ENCODE data around the gene IPMK.

The IPMK gene

DNA sequence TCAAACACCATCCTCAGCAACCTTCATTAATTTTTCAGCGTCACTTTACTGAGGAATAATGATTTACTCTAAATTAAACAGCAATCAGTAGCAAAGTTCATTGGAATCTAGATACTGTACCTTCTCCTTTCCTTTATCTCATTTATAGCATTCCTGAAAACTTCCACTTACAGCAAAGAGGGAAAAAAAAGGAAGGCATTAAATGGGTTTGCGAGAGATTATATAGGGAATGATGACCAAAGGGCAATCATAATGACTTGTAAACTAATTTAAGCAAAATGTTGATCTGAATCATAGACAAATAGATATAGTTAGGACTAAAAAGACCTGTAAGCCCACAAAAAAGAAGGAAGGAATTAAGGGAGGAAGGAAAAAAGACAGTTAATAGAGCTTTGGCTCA lies 42.0 kb downstream of the IPMK start:
- no peak for DNase-seq
- H3K4me1 ChIP-seq: no peaks in the 10 kb centered on the region
- no peak overlapping the region for H3K27ac ChIP-seq
- H3K36me3 ChIP-seq: peaks cover 13 to 27% (median 18%) of the 10 kb centered on the region in 3 donors
- intact Hi-C loops (cut with DNase I; ENCODE audit: low total_unique reads): no loop called here
- no peak for TF ChIP-seq CTCF (IDR thresholded peaks at IDR 0.05)
- no peaks in the 10 kb centered on the region for H3K27me3 ChIP-seq
- H3K9me3 ChIP-seq: no peaks in the 10 kb centered on the region
- H3K4me3 ChIP-seq: no peak overlapping the region

DNA sequence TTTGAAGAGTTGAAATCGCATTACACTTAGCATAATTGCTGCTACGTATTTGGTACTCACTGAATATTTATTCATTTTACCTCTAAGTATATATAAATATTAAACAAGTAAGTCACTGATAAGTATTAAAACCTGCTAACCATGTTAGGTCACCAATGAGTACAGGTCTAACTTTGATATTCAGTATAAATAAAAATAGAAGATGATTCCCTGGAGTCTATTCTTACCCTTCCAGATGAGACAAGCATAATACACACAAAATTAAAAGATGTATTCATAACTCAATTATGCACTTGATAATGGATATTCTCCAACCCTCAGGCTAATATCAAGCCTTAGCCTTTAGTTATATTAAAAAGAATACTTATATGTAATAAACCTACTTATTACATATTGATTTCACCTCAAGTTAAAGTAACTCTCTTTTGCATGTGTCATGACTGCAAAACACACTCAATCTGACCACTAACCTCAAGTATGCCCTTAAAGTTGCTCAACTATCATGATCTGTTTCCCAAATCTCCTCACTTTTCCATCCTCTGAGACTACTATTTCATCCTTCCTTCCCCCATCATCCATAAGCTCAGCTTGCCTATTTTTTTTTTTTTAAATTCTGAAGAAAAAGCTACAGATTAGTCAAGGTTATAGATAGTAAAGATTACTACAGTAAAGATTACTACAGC lies 46.8 kb downstream of the IPMK start:
- Histone ChIP-seq H3K9me3 (no peaks in the 10 kb centered on the region), H3K4me3 (no peak overlapping the region), H3K36me3 (peaks cover 2 to 8% (median 4%) of the 10 kb centered on the region in 3 donors), H3K27me3 (no peaks in the 10 kb centered on the region), H3K27ac (no peak overlapping the region), H3K4me1 (no peaks in the 10 kb centered on the region)
- no peak for DNase-seq
- TF ChIP-seq CTCF (IDR thresholded peaks at IDR 0.05): no peak
- intact Hi-C loops (cut with DNase I; ENCODE audit: low total_unique reads): no loop called here

DNA sequence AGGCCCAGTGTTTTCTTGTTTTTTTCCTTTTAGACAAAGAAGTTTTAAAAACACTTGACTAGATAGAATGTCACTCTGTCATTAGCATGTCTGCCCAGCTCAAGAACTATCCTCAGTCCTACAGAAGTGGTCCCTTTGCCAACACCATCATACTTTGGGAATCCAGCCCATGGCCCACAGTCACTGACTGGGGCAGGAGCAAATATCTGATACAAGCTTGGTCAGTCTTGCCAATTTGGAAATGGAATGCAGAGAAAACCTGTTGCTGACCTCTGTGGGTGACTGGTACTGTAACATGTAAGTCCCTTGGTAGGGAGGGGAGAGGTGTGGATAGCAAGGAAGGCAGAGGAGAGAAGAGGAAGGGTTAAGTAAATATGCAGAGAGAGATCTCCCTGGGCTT lies 47.8 kb downstream of the IPMK start:
- Histone ChIP-seq H3K36me3 (peaks cover 0 to 8% (median 5%) of the 10 kb centered on the region in 3 donors), H3K27me3 (no peaks in the 10 kb centered on the region), H3K4me3 (no peak overlapping the region), H3K9me3 (no peaks in the 10 kb centered on the region), H3K4me1 (no peaks in the 10 kb centered on the region), H3K27ac (no peak overlapping the region)
- intact Hi-C loops (cut with DNase I; ENCODE audit: low total_unique reads): no loop called here
- DNase-seq: no peak
- TF ChIP-seq CTCF (IDR thresholded peaks at IDR 0.05): no peak

DNA sequence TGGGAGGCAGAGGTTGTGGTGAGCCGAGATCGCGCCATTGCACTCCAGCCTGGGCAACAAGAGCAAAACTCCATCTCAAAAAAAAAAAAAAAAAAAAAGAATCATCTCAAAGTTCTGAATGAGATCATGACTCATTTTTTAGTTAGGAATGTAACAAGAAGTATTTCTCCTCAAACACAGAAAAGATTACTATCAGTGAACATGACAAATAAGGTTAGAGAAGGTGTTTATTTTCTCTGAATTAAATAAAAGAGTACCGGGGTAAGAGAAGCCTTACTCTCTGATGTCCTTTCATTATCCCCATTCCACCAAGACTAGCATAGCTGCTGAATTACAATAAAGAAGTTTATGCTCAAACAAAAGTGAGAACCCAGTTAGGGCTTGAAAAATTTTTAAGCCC lies 50.1 kb downstream of the IPMK start:
- Histone ChIP-seq H3K9me3 (no peaks in the 10 kb centered on the region), H3K27me3 (no peaks in the 10 kb centered on the region), H3K36me3 (peaks cover 0 to 17% (median 6%) of the 10 kb centered on the region in 3 donors), H3K4me1 (no peaks in the 10 kb centered on the region), H3K4me3 (no peak overlapping the region), H3K27ac (no peak overlapping the region)
- intact Hi-C loops (cut with DNase I; ENCODE audit: low total_unique reads): no loop called here
- no peak for DNase-seq
- TF ChIP-seq CTCF (IDR thresholded peaks at IDR 0.05): no peak

GRCh38 chr10:58212622-58213021 lies 55.1 kb downstream of the IPMK start:
- Histone ChIP-seq H3K27me3 (no peaks in the 10 kb centered on the region), H3K9me3 (no peaks in the 10 kb centered on the region), H3K36me3 (peaks cover 0 to 36% (median 17%) of the 10 kb centered on the region in 3 donors), H3K27ac (no peak overlapping the region), H3K4me3 (no peak overlapping the region), H3K4me1 (no peaks in the 10 kb centered on the region)
- DNase-seq: no peak
- TF ChIP-seq CTCF (IDR thresholded peaks at IDR 0.05): no peak
- intact Hi-C loops (cut with DNase I; ENCODE audit: low total_unique reads): no loop called here

DNA sequence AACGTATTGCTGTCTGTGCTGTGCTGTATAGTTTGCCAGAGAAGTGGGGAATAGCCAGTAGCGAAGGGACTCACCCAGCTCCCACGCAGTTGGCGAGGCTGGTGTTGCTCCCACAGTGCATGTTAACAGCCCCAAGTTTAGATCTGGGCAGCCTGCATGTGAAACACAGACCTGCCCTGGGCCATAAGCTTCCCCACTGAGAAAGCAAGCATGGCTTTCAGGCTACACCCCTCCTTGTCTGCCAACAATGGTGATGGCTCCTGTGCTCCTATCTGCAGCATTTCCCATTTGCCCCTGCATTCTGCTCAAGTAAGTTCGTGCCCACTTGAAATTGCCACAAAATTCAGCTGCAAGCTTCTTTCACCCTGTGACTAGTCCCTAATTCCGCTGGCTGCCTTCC lies 57.5 kb downstream of the IPMK start:
- intact Hi-C loops (cut with DNase I; ENCODE audit: low total_unique reads): no loop called here
- Histone ChIP-seq H3K36me3 (peaks cover 0 to 33% (median 17%) of the 10 kb centered on the region in 3 donors), H3K27me3 (no peaks in the 10 kb centered on the region), H3K4me3 (no peak overlapping the region), H3K27ac (no peak overlapping the region), H3K9me3 (no peaks in the 10 kb centered on the region), H3K4me1 (no peaks in the 10 kb centered on the region)
- DNase-seq: no peak
- no peak for TF ChIP-seq CTCF (IDR thresholded peaks at IDR 0.05)

Data from tibial artery (tissue), 4 donors.